MM.1S (cell line): Measurements from ENCODE around the gene NFATC3.

Experiments
- DNase-seq: peaks from one replicate; pipeline ENCODE4 v3.0.0-alpha.2; 2015
- H2AFZ ChIP-seq: fragments of 300-600 bp; sonication (generic); 2 replicates; pipeline ENCODE4 v1.6.0; 2016; ENCODE audit warnings: antibody characterized with exemption, low read length
- H3F3A ChIP-seq: fragments of 300-600 bp; sonication (generic); 2 replicates; pipeline ENCODE4 v1.6.1; 2016; ENCODE audit warnings: mild to moderate bottlenecking, antibody characterized with exemption, low read length, moderate library complexity, mixed read lengths; ENCODE audit not compliant: insufficient read depth
- H3K27ac ChIP-seq: fragments of 300-600 bp; sonication (generic); 2 replicates; pipeline ENCODE4 v1.5.1; 2016; ENCODE audit warnings: mild to moderate bottlenecking, low read length
- H3K27me3 ChIP-seq: fragments of 300-600 bp; sonication (generic); replicated peaks from 2 replicates; pipeline ENCODE4 v1.6.0; 2016; ENCODE audit warnings: low read length; ENCODE audit not compliant: insufficient read depth
- H3K36me3 ChIP-seq: fragments of 300-600 bp; sonication (generic); replicated peaks from 2 replicates; pipeline ENCODE4 v1.6.1; 2016; ENCODE audit warnings: mild to moderate bottlenecking, low read length, mixed read lengths; ENCODE audit not compliant: insufficient read depth
- H3K4me1 ChIP-seq: fragments of 300-600 bp; sonication (generic); 2 replicates; pipeline ENCODE4 v1.6.1; 2016; ENCODE audit warnings: low read length, mixed read lengths
- H3K4me2 ChIP-seq: fragments of 300-600 bp; sonication (generic); 2 replicates; pipeline ENCODE4 v1.6.0; 2016; ENCODE audit warnings: low read depth, low read length
- H3K4me3 ChIP-seq: fragments of 300-600 bp; sonication (generic); 2 replicates; pipeline ENCODE4 v1.5.1; 2016; ENCODE audit warnings: low read length, mixed read lengths
- H3K79me2 ChIP-seq: fragments of 300-600 bp; sonication (generic); 2 replicates; pipeline ENCODE4 v1.6.1; 2016; ENCODE audit warnings: mixed run types, low read length, mixed read lengths
- H3K9ac ChIP-seq: fragments of 300-600 bp; sonication (generic); 2 replicates; pipeline ENCODE4 v1.6.1; 2016; ENCODE audit warnings: low read length, mixed read lengths
- H3K9me2 ChIP-seq: fragments of 300-600 bp; sonication (generic); replicated peaks from 2 replicates; pipeline ENCODE4 v1.6.1; 2016; ENCODE audit warnings: mild to moderate bottlenecking, low read length, mixed read lengths; ENCODE audit not compliant: insufficient read depth
- H3K9me3 ChIP-seq: fragments of 300-600 bp; sonication (generic); replicated peaks from 2 replicates; pipeline ENCODE4 v1.6.1; 2016; ENCODE audit warnings: mild to moderate bottlenecking, low read length, mixed read lengths; ENCODE audit not compliant: insufficient read depth
- H4K20me1 ChIP-seq: fragments of 300-600 bp; sonication (generic); 2 replicates; pipeline ENCODE4 v1.6.1; 2016; ENCODE audit warnings: mild to moderate bottlenecking, low read length, moderate library complexity, mixed read lengths; ENCODE audit not compliant: insufficient read depth
- CTCF ChIP-seq: fragments of 300-600 bp; sonication (generic); IDR thresholded peaks from 2 replicates; pipeline ENCODE4 v1.5.1; 2016; ENCODE audit warnings: antibody characterized with exemption, low read length, mixed read lengths
- EZH2 ChIP-seq: fragments of 300-600 bp; sonication (generic); optimal IDR thresholded peaks from 2 replicates; pipeline ENCODE3; 2017; ENCODE audit warnings: low read depth, mild to moderate bottlenecking, antibody characterized with exemption, low read length, mixed read lengths
- EZH2phosphoT487 ChIP-seq: fragments of 300-600 bp; sonication (generic); IDR thresholded peaks from 2 replicates; pipeline ENCODE4 v1.6.1; 2018; ENCODE audit warnings: antibody characterized with exemption, low read length

NFATC3 gene

GRCh38 chr16:68236826-68237242, 151.7 kb downstream of the NFATC3 start:
- H3K4me2 ChIP-seq, result peak overlapping the region; percentile 98
- H3K9ac ChIP-seq, result peak overlapping the region; percentile 63
- TF ChIP-seq EZH2phosphoT487 (no peak), CTCF (no peak), EZH2 (no peak)
- H3K4me3 ChIP-seq, result peak overlapping the region; percentile 66
- no peaks in the 10 kb centered on the region for H4K20me1 ChIP-seq
- no peaks in the 10 kb centered on the region for H3K27me3 ChIP-seq
- H3K36me3 ChIP-seq, result no peaks in the 10 kb centered on the region
- H3K4me1 ChIP-seq, result peaks cover 17% of the 10 kb centered on the region
- no peaks in the 10 kb centered on the region for H3K79me2 ChIP-seq
- peak overlapping the region; percentile 45; the same call in 1 of the 2 replicates for H3K27ac ChIP-seq
- no peak for DNase-seq
- no peaks in the 10 kb centered on the region for H3K9me2 ChIP-seq
- peaks cover 9% of the 10 kb centered on the region for H3F3A ChIP-seq
- H2AFZ ChIP-seq, result peak overlapping the region; percentile 90
- H3K9me3 ChIP-seq, result no peaks in the 10 kb centered on the region

- no peaks in the 10 kb centered on the region for H3K79me2 ChIP-seq
- peak; percentile 98 for DNase-seq
- peak overlapping the region; percentile 68 for H3K9ac ChIP-seq
- no peaks in the 10 kb centered on the region for H3K27me3 ChIP-seq
- H3K4me3 ChIP-seq, result peak overlapping the region; percentile 66
- H3K9me2 ChIP-seq, result no peaks in the 10 kb centered on the region
- H4K20me1 ChIP-seq, result no peaks in the 10 kb centered on the region
- H3K9me3 ChIP-seq, result no peaks in the 10 kb centered on the region
- H3K4me1 ChIP-seq, result peaks cover 17% of the 10 kb centered on the region
- no peaks in the 10 kb centered on the region for H3K36me3 ChIP-seq
- H3F3A ChIP-seq, result peaks cover 9% of the 10 kb centered on the region
- no peak for TF ChIP-seq EZH2
- TF ChIP-seq EZH2phosphoT487, result no peak
- TF ChIP-seq CTCF, result no peak
- H2AFZ ChIP-seq, result peak overlapping the region; percentile 90
- H3K4me2 ChIP-seq, result peak overlapping the region; percentile 98
- H3K27ac ChIP-seq, result peak overlapping the region; percentile 62; the same call in 1 of the 2 replicates
These were observed 152.3 kb downstream of the NFATC3 start for GRCh38 chr16:68237243-68238028.

GRCh38 chr16:68238029-68238345, 152.8 kb downstream of the NFATC3 start:
- peaks cover 9% of the 10 kb centered on the region for H3F3A ChIP-seq
- peaks cover 17% of the 10 kb centered on the region for H3K4me1 ChIP-seq
- H3K36me3 ChIP-seq, result no peaks in the 10 kb centered on the region
- H3K4me2 ChIP-seq, result peak overlapping the region; percentile 98
- H4K20me1 ChIP-seq, result no peaks in the 10 kb centered on the region
- TF ChIP-seq EZH2 (no peak), EZH2phosphoT487 (no peak), CTCF (no peak)
- no peaks in the 10 kb centered on the region for H3K79me2 ChIP-seq
- peak overlapping the region; percentile 62; the same call in 1 of the 2 replicates for H3K27ac ChIP-seq
- peak overlapping the region; percentile 71 for H2AFZ ChIP-seq
- H3K9me2 ChIP-seq, result no peaks in the 10 kb centered on the region
- H3K4me3 ChIP-seq, result peak overlapping the region; percentile 62
- no peaks in the 10 kb centered on the region for H3K9me3 ChIP-seq
- no peak for DNase-seq
- H3K27me3 ChIP-seq, result no peaks in the 10 kb centered on the region
- peak overlapping the region; percentile 68 for H3K9ac ChIP-seq
